ENCODE data around the gene QKI.

GRCh38 chr6:163392533-163392932 lies 22.0 kb upstream of the QKI start:
- TF ChIP-seq POLR2A (IDR thresholded peaks at IDR 0.05) = no peak
- TF ChIP-seq, protein P1, sequence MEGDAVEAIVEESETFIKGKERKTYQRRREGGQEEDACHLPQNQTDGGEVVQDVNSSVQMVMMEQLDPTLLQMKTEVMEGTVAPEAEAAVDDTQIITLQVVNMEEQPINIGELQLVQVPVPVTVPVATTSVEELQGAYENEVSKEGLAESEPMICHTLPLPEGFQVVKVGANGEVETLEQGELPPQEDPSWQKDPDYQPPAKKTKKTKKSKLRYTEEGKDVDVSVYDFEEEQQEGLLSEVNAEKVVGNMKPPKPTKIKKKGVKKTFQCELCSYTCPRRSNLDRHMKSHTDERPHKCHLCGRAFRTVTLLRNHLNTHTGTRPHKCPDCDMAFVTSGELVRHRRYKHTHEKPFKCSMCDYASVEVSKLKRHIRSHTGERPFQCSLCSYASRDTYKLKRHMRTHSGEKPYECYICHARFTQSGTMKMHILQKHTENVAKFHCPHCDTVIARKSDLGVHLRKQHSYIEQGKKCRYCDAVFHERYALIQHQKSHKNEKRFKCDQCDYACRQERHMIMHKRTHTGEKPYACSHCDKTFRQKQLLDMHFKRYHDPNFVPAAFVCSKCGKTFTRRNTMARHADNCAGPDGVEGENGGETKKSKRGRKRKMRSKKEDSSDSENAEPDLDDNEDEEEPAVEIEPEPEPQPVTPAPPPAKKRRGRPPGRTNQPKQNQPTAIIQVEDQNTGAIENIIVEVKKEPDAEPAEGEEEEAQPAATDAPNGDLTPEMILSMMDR (IDR thresholded peaks at IDR 0.05) = no peak
